Liver (tissue), 3 donors: Measurements from ENCODE around the gene LGALS9.

Experiments used
- EGR1 ChIP-seq, 2 donors: IDR thresholded peaks; 2 replicates each; pipeline ENCODE4 v1.6.1; 2016 to 2018; ENCODE audit warnings: antibody characterized with exemption in 2 of 2, low read depth in 2 of 2
- FOXA1 ChIP-seq: IDR thresholded peaks from 2 replicates; pipeline ENCODE4 v1.6.1; 2016; ENCODE audit warnings: antibody characterized with exemption
- HNF4A ChIP-seq, 2 donors: conservative IDR thresholded peaks; 2 replicates each; pipeline ENCODE4 v1.6.1; 2016; ENCODE audit warnings: antibody characterized with exemption in 2 of 2, mild to moderate bottlenecking in 2 of 2
- JUND ChIP-seq, 2 donors: IDR thresholded peaks; 2 replicates each; pipeline ENCODE4 v1.6.1; 2016; ENCODE audit warnings: antibody characterized with exemption in 2 of 2
- RAD21 ChIP-seq, 2 donors: IDR thresholded peaks; 2 replicates each; pipeline ENCODE4 v1.6.1; 2016; ENCODE audit warnings: antibody characterized with exemption in 2 of 2, mild to moderate bottlenecking in 2 of 2
- RXRA ChIP-seq, 2 donors: IDR thresholded peaks; 2 replicates each; pipeline ENCODE4 v1.6.1; 2017 to 2018; ENCODE audit warnings: antibody characterized with exemption in 2 of 2, mild to moderate bottlenecking in 1 of 2
- TAF1 ChIP-seq: conservative IDR thresholded peaks from 2 replicates; pipeline ENCODE4 v1.6.1; 2016; ENCODE audit warnings: antibody characterized with exemption, mild to moderate bottlenecking
- YY1 ChIP-seq: IDR thresholded peaks from 2 replicates; pipeline ENCODE4 v1.6.1; 2016; ENCODE audit warnings: antibody characterized with exemption, mild to moderate bottlenecking
- TF ChIP-seq, protein P1 (sequence below): fragments of 150-350 bp; IDR thresholded peaks from 2 replicates; pipeline ENCODE4 v1.5.1; 2017; ENCODE audit warnings: improper control_type of control experiment, low read depth, low read length; ENCODE audit not compliant: missing input control
- TF ChIP-seq, protein P2 (sequence below): IDR thresholded peaks from 2 replicates; pipeline ENCODE4 v1.6.1; 2016; ENCODE audit warnings: antibody characterized with exemption, mild to moderate bottlenecking
- TF ChIP-seq, protein P3 (sequence below): IDR thresholded peaks from 2 replicates; pipeline ENCODE4 v1.6.1; 2016; ENCODE audit warnings: antibody characterized with exemption
- TF ChIP-seq, protein P4 (sequence below): IDR thresholded peaks from 2 replicates; pipeline ENCODE4 v1.6.1; 2016; ENCODE audit warnings: antibody characterized with exemption
- TF ChIP-seq, protein P5 (sequence below): IDR thresholded peaks from 2 replicates; pipeline ENCODE4 v1.6.1; 2016; ENCODE audit warnings: antibody characterized with exemption
- donor health status: healthy.
- donor health status: healthy.

DNA sequence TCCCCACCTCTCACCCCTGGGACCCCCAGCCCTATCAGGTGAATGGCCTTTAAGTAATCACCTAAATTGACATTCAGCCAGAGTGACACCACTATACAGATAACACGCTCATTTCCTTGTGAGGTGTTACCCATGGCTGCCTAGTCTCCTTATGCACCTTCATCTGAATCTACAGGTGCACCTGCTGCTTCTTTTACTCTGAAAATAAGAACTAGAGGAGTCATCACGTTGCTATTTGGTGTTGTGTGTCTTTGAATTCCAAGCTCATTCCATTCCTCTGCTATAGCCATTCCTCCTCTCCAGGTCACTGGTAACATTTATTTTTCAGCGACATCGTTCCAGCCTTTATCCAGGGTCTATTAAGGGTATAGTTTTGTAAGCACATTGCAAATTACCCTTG is 9.8 kb downstream of the LGALS9 start:
- TF ChIP-seq, protein P1, sequence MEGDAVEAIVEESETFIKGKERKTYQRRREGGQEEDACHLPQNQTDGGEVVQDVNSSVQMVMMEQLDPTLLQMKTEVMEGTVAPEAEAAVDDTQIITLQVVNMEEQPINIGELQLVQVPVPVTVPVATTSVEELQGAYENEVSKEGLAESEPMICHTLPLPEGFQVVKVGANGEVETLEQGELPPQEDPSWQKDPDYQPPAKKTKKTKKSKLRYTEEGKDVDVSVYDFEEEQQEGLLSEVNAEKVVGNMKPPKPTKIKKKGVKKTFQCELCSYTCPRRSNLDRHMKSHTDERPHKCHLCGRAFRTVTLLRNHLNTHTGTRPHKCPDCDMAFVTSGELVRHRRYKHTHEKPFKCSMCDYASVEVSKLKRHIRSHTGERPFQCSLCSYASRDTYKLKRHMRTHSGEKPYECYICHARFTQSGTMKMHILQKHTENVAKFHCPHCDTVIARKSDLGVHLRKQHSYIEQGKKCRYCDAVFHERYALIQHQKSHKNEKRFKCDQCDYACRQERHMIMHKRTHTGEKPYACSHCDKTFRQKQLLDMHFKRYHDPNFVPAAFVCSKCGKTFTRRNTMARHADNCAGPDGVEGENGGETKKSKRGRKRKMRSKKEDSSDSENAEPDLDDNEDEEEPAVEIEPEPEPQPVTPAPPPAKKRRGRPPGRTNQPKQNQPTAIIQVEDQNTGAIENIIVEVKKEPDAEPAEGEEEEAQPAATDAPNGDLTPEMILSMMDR: no peak
- TF ChIP-seq, protein P2, sequence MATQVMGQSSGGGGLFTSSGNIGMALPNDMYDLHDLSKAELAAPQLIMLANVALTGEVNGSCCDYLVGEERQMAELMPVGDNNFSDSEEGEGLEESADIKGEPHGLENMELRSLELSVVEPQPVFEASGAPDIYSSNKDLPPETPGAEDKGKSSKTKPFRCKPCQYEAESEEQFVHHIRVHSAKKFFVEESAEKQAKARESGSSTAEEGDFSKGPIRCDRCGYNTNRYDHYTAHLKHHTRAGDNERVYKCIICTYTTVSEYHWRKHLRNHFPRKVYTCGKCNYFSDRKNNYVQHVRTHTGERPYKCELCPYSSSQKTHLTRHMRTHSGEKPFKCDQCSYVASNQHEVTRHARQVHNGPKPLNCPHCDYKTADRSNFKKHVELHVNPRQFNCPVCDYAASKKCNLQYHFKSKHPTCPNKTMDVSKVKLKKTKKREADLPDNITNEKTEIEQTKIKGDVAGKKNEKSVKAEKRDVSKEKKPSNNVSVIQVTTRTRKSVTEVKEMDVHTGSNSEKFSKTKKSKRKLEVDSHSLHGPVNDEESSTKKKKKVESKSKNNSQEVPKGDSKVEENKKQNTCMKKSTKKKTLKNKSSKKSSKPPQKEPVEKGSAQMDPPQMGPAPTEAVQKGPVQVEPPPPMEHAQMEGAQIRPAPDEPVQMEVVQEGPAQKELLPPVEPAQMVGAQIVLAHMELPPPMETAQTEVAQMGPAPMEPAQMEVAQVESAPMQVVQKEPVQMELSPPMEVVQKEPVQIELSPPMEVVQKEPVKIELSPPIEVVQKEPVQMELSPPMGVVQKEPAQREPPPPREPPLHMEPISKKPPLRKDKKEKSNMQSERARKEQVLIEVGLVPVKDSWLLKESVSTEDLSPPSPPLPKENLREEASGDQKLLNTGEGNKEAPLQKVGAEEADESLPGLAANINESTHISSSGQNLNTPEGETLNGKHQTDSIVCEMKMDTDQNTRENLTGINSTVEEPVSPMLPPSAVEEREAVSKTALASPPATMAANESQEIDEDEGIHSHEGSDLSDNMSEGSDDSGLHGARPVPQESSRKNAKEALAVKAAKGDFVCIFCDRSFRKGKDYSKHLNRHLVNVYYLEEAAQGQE: no peak
- no peak for TF ChIP-seq RAD21 (IDR thresholded peaks at IDR 0.05)
- TF ChIP-seq, protein P3, sequence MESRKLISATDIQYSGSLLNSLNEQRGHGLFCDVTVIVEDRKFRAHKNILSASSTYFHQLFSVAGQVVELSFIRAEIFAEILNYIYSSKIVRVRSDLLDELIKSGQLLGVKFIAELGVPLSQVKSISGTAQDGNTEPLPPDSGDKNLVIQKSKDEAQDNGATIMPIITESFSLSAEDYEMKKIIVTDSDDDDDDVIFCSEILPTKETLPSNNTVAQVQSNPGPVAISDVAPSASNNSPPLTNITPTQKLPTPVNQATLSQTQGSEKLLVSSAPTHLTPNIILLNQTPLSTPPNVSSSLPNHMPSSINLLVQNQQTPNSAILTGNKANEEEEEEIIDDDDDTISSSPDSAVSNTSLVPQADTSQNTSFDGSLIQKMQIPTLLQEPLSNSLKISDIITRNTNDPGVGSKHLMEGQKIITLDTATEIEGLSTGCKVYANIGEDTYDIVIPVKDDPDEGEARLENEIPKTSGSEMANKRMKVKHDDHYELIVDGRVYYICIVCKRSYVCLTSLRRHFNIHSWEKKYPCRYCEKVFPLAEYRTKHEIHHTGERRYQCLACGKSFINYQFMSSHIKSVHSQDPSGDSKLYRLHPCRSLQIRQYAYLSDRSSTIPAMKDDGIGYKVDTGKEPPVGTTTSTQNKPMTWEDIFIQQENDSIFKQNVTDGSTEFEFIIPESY: no peak
- TF ChIP-seq, protein P4, sequence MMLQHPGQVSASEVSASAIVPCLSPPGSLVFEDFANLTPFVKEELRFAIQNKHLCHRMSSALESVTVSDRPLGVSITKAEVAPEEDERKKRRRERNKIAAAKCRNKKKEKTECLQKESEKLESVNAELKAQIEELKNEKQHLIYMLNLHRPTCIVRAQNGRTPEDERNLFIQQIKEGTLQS: no peak
- no peak for TF ChIP-seq RXRA (IDR thresholded peaks at IDR 0.05)
- no peak for TF ChIP-seq FOXA1
- TF ChIP-seq EGR1 (IDR thresholded peaks at IDR 0.05; ENCODE audit: low read depth in 2 of 2): no peak
- no peak for TF ChIP-seq YY1
- no peak for TF ChIP-seq TAF1
- TF ChIP-seq JUND (IDR thresholded peaks at IDR 0.05): no peak
- TF ChIP-seq, protein P5, sequence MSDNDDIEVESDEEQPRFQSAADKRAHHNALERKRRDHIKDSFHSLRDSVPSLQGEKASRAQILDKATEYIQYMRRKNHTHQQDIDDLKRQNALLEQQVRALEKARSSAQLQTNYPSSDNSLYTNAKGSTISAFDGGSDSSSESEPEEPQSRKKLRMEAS: no peak
- TF ChIP-seq HNF4A (conservative IDR thresholded peaks at IDR 0.05): no peak
